Small intestine (tissue), 7 donors: Measurements from ENCODE around the gene DDX43. TPM values are rescaled to one million over a fixed set of nuclear protein-coding genes. Genes with fewer than 3 reads are reported as not detected.

Experiments used
- DNase-seq, 2 donors: peaks; one replicate each; pipeline versions ENCODE4 v3.0.0 to v3.0.0-alpha.2; 2013
- FAIRE-seq: peaks from 2 replicates; lab custom pipeline; 2012; peaks lifted over from hg19 to GRCh38; lab: Jason Lieb, UNC
- H3K27ac ChIP-seq, 3 donors: one replicate each; pipeline ENCODE4 v1.5.1; 2013; ENCODE audit warnings: low read length in 2 of 3, mild to moderate bottlenecking in 2 of 3, control low read depth in 1 of 3, inconsistent platforms in 1 of 3, low read depth in 1 of 3, moderate library complexity in 1 of 3
- H3K27me3 ChIP-seq, 3 donors: one replicate each; pipeline ENCODE4 v1.6.1; 2013; ENCODE audit warnings: low read length in 3 of 3, inconsistent platforms in 1 of 3; ENCODE audit not compliant: control insufficient read depth in 3 of 3, insufficient read depth in 3 of 3
- H3K36me3 ChIP-seq, 3 donors: one replicate each; pipeline ENCODE4 v1.6.1; 2013; ENCODE audit warnings: low read length in 3 of 3, inconsistent platforms in 1 of 3, low read depth in 1 of 3, mild to moderate bottlenecking in 1 of 3, moderate library complexity in 1 of 3; ENCODE audit not compliant: control insufficient read depth in 3 of 3, insufficient read depth in 2 of 3
- H3K4me1 ChIP-seq, 3 donors: one replicate each; pipeline ENCODE4 v1.6.1; 2013; ENCODE audit warnings: low read length in 2 of 3, inconsistent platforms in 1 of 3, low read depth in 1 of 3, mild to moderate bottlenecking in 1 of 3, moderate library complexity in 1 of 3; ENCODE audit not compliant: control insufficient read depth in 3 of 3, insufficient read depth in 2 of 3
- H3K4me3 ChIP-seq, 3 donors: one replicate each; pipeline ENCODE4 v1.5.1; 2013; ENCODE audit warnings: low read length in 3 of 3, control low read depth in 1 of 3, inconsistent platforms in 1 of 3, low read depth in 1 of 3, mild to moderate bottlenecking in 1 of 3, moderate library complexity in 1 of 3
- H3K9me3 ChIP-seq, 2 donors: one replicate each; pipeline ENCODE4 v1.6.1; 2013; ENCODE audit warnings: low read depth in 1 of 2, low read length in 1 of 2; ENCODE audit not compliant: control insufficient read depth in 2 of 2, insufficient read depth in 1 of 2
- WGBS, 3 donors: extraction: QIAGEN DNeasy Blood & Tissue Kit; methylation state at CpG; one replicate each; pipeline ENCODE4 v1.1.7; 2013; 5-methylcytosine and 5-hydroxymethylcytosine counted together
- polyA plus RNA-seq, 4 donors: library from polyadenylated mRNA; stranded (reverse) in 3 of 4; unstranded in 1 of 4; fragments of 200-250 nt in 3 of 4; fragments of 120-200 nt in 1 of 4; gene quantifications; one replicate each; pipeline versions ENCODE4 v1.2.1 to v1.2.3, GENCODE V29; 2013
- donor health status: healthy with polysubstance abuse.
- donor health status: control.
- donor health status: control.
- donor health status: Bipolar disorder and iron deficiency.
- donor health status: healthy.

DDX43 gene
- polyA plus RNA-seq, 4 donors = 0.38 to 1.6 (median 0.39) TPM; not detected in 1

- H3K27ac ChIP-seq = no peak overlapping the region
- DNase-seq (no peak), FAIRE-seq (no peak)
- whole genome bisulfite sequencing, 3 donors = 88 to 91% (median 90%) methylated on average over 14 of the region's 14 CpGs
- peaks cover 0 to 9% of the 10 kb centered on the region in 2 donors for H3K9me3 ChIP-seq
- H3K27me3 ChIP-seq = no peaks in the 10 kb centered on the region
- no peaks in the 10 kb centered on the region for H3K4me1 ChIP-seq
- H3K36me3 ChIP-seq = no peaks in the 10 kb centered on the region
- no peak overlapping the region for H3K4me3 ChIP-seq
These were observed 30.5 kb upstream of the DDX43 start for GRCh38 chr6:73364121-73364520.

GRCh38 chr6:73364549-73364948, 30.1 kb upstream of the DDX43 start:
- peaks cover 0 to 9% of the 10 kb centered on the region in 2 donors for H3K9me3 ChIP-seq
- 92 to 93% (median 92%) methylated on average over 9 of the region's 9 CpGs for WGBS, 3 donors

GRCh38 chr6:73367761-73368355, 26.8 kb upstream of the DDX43 start:
- Histone ChIP-seq H3K4me3 (no peak overlapping the region), H3K27me3 (no peaks in the 10 kb centered on the region), H3K4me1 (no peaks in the 10 kb centered on the region), H3K36me3 (no peaks in the 10 kb centered on the region), H3K27ac (no peak overlapping the region), H3K9me3 (peaks cover 0 to 27% of the 10 kb centered on the region in 2 donors)
- DNase-seq (no peak), FAIRE-seq (no peak)
- 67 to 73% (median 71%) methylated on average over 16 of the region's 16 CpGs for WGBS, 3 donors

More at GRCh38 chr6:73364549-73364948, 30.1 kb upstream of the DDX43 start:
- no peaks in the 10 kb centered on the region for H3K36me3 ChIP-seq
- H3K27ac ChIP-seq = no peak overlapping the region
- DNase-seq = no peak
- no peaks in the 10 kb centered on the region for H3K4me1 ChIP-seq
- no peaks in the 10 kb centered on the region for H3K27me3 ChIP-seq
- no peak overlapping the region for H3K4me3 ChIP-seq
- FAIRE-seq = no peak

DNA sequence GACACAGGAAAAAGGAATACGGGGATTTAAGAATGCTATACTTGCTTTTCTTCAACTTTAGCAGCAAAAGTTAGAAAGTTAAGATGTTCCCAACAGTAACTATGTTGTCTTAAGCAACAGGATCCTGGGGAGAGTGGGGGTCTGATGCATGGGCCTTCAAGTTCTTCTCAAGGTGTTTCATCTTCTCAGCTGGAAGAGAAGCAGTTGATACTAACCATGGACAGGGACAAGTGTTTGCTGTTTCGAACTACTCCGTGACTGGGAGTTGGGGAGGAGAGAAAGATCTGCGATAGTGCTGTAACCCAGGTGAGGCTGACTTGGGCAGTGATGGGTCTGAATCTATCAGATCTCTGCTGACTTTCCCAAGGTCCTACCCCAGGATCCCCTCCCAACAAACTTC, 26.0 kb upstream of the DDX43 start:
- Histone ChIP-seq H3K27me3 (no peaks in the 10 kb centered on the region), H3K36me3 (no peaks in the 10 kb centered on the region), H3K4me1 (no peaks in the 10 kb centered on the region), H3K4me3 (no peak overlapping the region), H3K27ac (no peak overlapping the region), H3K9me3 (peaks cover 0 to 22% of the 10 kb centered on the region in 2 donors)
- FAIRE-seq (no peak), DNase-seq (no peak)
- 84 to 92% (median 85%) methylated on average over 4 of the region's 4 CpGs for WGBS, 3 donors

DNA sequence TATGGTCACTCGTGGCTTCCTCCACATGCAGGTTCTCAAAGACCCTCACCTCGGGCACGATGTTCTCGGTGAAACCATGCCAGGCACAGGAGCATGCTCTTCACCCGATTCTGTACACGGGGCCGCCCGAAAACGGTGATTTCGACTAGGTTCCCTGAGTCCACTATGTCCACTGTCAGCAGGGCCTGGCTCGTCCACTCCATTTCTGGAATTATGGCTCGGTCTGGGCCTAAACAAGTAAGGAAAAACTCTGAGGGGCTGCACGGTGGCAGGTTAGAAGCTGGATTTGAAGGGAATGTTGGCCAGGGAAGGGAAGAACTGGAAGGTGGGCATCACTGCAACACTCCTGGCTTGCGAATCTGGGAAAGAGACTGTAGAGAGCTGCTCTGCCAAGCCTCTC, 25.5 kb upstream of the DDX43 start:
- FAIRE-seq (no peak), DNase-seq (no peak)
- H3K27ac ChIP-seq = no peak overlapping the region
- H3K36me3 ChIP-seq = no peaks in the 10 kb centered on the region
- no peaks in the 10 kb centered on the region for H3K27me3 ChIP-seq
- H3K4me1 ChIP-seq = no peaks in the 10 kb centered on the region
- peaks cover 0 to 22% of the 10 kb centered on the region in 2 donors for H3K9me3 ChIP-seq
- H3K4me3 ChIP-seq = no peak overlapping the region
- WGBS, 3 donors = 91 to 94% (median 91%) methylated on average over 14 of the region's 14 CpGs

DNA sequence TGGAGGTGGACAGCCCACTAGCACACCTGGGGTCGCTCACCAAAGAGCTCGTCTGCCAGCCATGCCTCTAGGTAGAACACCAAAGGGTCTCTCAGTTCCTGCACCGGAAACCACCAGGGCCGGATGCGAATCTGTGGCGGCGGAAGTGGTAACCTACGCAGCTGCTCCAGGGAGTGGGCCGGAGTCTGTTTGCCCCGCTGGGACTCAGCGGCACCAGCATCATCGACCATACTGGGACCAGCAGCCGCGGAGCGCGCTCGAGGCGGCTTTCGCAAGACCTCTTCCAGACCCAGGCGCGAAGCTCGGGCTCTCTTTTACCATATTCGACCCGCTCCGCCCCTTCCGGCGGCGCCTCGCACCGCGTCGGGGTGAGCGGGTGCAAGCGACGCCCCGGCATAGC, 25.1 kb upstream of the DDX43 start, which contains the start of gene OOEP:
TSS of gene OOEP (minus strand) at position 335 of the 400 bp plus-strand sequence. CDS start at position 230, 105 bp downstream.
- Histone ChIP-seq H3K4me3 (no peak within 1 kb of the TSS), H3K27me3 (no peaks in the 10 kb centered on the region), H3K27ac (no peak within 1 kb of the TSS), H3K4me1 (no peaks in the 10 kb centered on the region), H3K36me3 (no peaks in the 10 kb centered on the region), H3K9me3 (peaks cover 0 to 22% of the 10 kb centered on the region in 2 donors)
- 97 to 98% (median 97%) methylated on average over 34 to 36 of the region's 36 CpGs for WGBS, 3 donors
- FAIRE-seq (no peak), DNase-seq (no peak)

- DNase-seq (no peak), FAIRE-seq (no peak)
- WGBS, 3 donors = 92 to 94% (median 93%) methylated on average over 4 of the region's 4 CpGs
- Histone ChIP-seq H3K9me3 (peaks cover 0 to 22% of the 10 kb centered on the region in 2 donors), H3K4me3 (no peak overlapping the region), H3K27ac (no peak overlapping the region), H3K27me3 (no peaks in the 10 kb centered on the region), H3K4me1 (no peaks in the 10 kb centered on the region), H3K36me3 (no peaks in the 10 kb centered on the region)
These were observed 22.6 kb upstream of the DDX43 start for GRCh38 chr6:73371984-73372383.

- no peak overlapping the region for H3K27ac ChIP-seq
- H3K9me3 ChIP-seq = peaks cover 0 to 22% of the 10 kb centered on the region in 2 donors
- WGBS, 3 donors = 85 to 91% (median 91%) methylated on average over 10 of the region's 10 CpGs
- H3K4me1 ChIP-seq = no peaks in the 10 kb centered on the region
- no peak for FAIRE-seq
- H3K4me3 ChIP-seq = no peak overlapping the region
- H3K27me3 ChIP-seq = no peaks in the 10 kb centered on the region
- no peaks in the 10 kb centered on the region for H3K36me3 ChIP-seq
- no peak for DNase-seq
These were observed 22.1 kb upstream of the DDX43 start for GRCh38 chr6:73372516-73372915.

GRCh38 chr6:73375216-73375615, 19.4 kb upstream of the DDX43 start:
- no peaks in the 10 kb centered on the region for H3K4me1 ChIP-seq
- 44 to 77% (median 68%) methylated on average over 1 of the region's 1 CpG for WGBS, 3 donors
- no peaks in the 10 kb centered on the region for H3K36me3 ChIP-seq
- FAIRE-seq = no peak
- no peaks in the 10 kb centered on the region for H3K27me3 ChIP-seq
- no peak for DNase-seq
- H3K4me3 ChIP-seq = no peak overlapping the region
- peaks cover 0 to 22% of the 10 kb centered on the region in 2 donors for H3K9me3 ChIP-seq
- no peak overlapping the region for H3K27ac ChIP-seq
